AG04450 (cell line): ENCODE results near the gene LCTL. TPM values are rescaled to one million over a fixed set of nuclear protein-coding genes. Genes with fewer than 3 reads are reported as not detected.

Experiments used
- CTCF ChIA-PET: fragments of 300-600, 350-600 bp; formaldehyde crosslinking; extraction: SDS; loops from one replicate; lab custom pipeline; 2022; ENCODE audit warnings: antibody characterized with exemption, inconsistent platforms; lab: Charles Lee
- POLR2A ChIA-PET: fragments of 350-600 bp; formaldehyde crosslinking; extraction: SDS; loops from one replicate; lab custom pipeline; 2021; ENCODE audit warnings: antibody characterized with exemption, inconsistent platforms; lab: Yijun Ruan, JAX
- DNase-seq: peaks from one replicate; pipeline ENCODE4 v3.0.0-alpha.2; 2011; ENCODE audit warnings: low read depth, low spot score
- H3K27ac ChIP-seq: one replicate; pipeline ENCODE4 v1.5.1; 2012; ENCODE audit warnings: low read depth, low read length, control low read depth
- H3K27me3 ChIP-seq: one replicate; pipeline ENCODE4 v1.6.0; 2012; ENCODE audit warnings: low read length; ENCODE audit not compliant: control insufficient read depth, insufficient read depth
- H3K4me3 ChIP-seq: 2 replicates; pipeline ENCODE4 v1.5.1; 2011; ENCODE audit warnings: mild to moderate bottlenecking, low read depth, low read length, control low read depth
- H3K9me3 ChIP-seq: 2 replicates; pipeline ENCODE4 v1.5.1; 2012; ENCODE audit warnings: low read length; ENCODE audit not compliant: control insufficient read depth, insufficient read depth
- CTCF ChIP-seq: IDR thresholded peaks from 2 replicates; pipeline ENCODE4 v1.5.1; 2011; ENCODE audit warnings: low read depth, low read length, control low read depth, inconsistent platforms
- polyA plus RNA-seq: library from polyadenylated mRNA; depleted of rRNA; stranded (reverse); fragments of >200 nt; gene quantifications from 2 replicates; pipeline ENCODE4 v1.2.3, GENCODE V29; 2011

Gene LCTL
- polyA plus RNA-seq, 1 experiment = 6.5 TPM

GRCh38 chr15:66570327-66570726 lies 4.5 kb upstream of the LCTL start:
- CTCF ChIA-PET = no interaction called here

GRCh38 chr15:66569461-66570137 lies 3.8 kb upstream of the LCTL start:
- ChIA-PET POLR2A (no interaction called here), CTCF (no interaction called here)
- Histone ChIP-seq H3K4me3 (no peak overlapping the region), H3K27me3 (no peaks in the 10 kb centered on the region), H3K9me3 (no peaks in the 10 kb centered on the region; the same call in 1 of the 2 replicates), H3K27ac (no peak overlapping the region)
- TF ChIP-seq CTCF = no peak
- no peak for DNase-seq

More at GRCh38 chr15:66570327-66570726, 4.5 kb upstream of the LCTL start:
- no peaks in the 10 kb centered on the region for H3K9me3 ChIP-seq
- no peak overlapping the region for H3K4me3 ChIP-seq
- H3K27ac ChIP-seq = no peak overlapping the region
- POLR2A ChIA-PET = no interaction called here
- no peak for DNase-seq
- no peak for TF ChIP-seq CTCF
- H3K27me3 ChIP-seq = no peaks in the 10 kb centered on the region

GRCh38 chr15:66567897-66568296 lies 2.1 kb upstream of the LCTL start:
- TF ChIP-seq CTCF = no peak
- ChIA-PET POLR2A (no interaction called here), CTCF (interaction anchor here (0.5 to 2.5 kb wide), 11 partner anchors 9 to 713 kb away, joined by 3 to 24 read pairs (median 6); partner anchors contain the start of gene RPL4)

GRCh38 chr15:66566963-66567531 lies 1.2 kb upstream of the LCTL start:
- ChIA-PET POLR2A (interaction anchor here (0.7 kb wide), 1 partner anchor 9 kb away, joined by 9 read pairs; no protein-coding TSS in a partner anchor), CTCF (interaction anchor here (0.6 to 2.5 kb wide), 26 partner anchors 8 to 809 kb away, joined by 3 to 24 read pairs (median 6); partner anchors contain the start of genes RPL4 and SNAPC5)
- DNase-seq = peak; percentile 42
- peaks cover 3% of the 10 kb centered on the region for H3K9me3 ChIP-seq
- no peak overlapping the region for H3K27ac ChIP-seq
- H3K4me3 ChIP-seq = no peak overlapping the region
- H3K27me3 ChIP-seq = no peaks in the 10 kb centered on the region
- TF ChIP-seq CTCF = peak; percentile 73

More at GRCh38 chr15:66567897-66568296, 2.1 kb upstream of the LCTL start:
- Histone ChIP-seq H3K27me3 (no peaks in the 10 kb centered on the region), H3K9me3 (peaks cover 3% of the 10 kb centered on the region), H3K27ac (no peak overlapping the region), H3K4me3 (no peak overlapping the region)
- no peak for DNase-seq

GRCh38 chr15:66565141-66565641 lies 607 bp downstream of the LCTL start:
- peaks cover 3% of the 10 kb centered on the region for H3K9me3 ChIP-seq
- no peaks in the 10 kb centered on the region for H3K27me3 ChIP-seq
- no peak overlapping the region for H3K27ac ChIP-seq
- POLR2A ChIA-PET = interaction anchor here (0.6 to 0.9 kb wide), 3 partner anchors 9 to 365 kb away, joined by 3 read pairs; partner anchors contain the start of gene SNAPC5
- DNase-seq = no peak
- no peak for TF ChIP-seq CTCF
- CTCF ChIA-PET = interaction anchor here (0.6 to 2.5 kb wide), 7 partner anchors 10 to 523 kb away, joined by 3 to 24 read pairs (median 9); partner anchors contain the start of gene SNAPC5
- peak overlapping the region; percentile 52 for H3K4me3 ChIP-seq
